HEK293T (cell line): ENCODE data around the gene KRTAP4-4.
"Not testable (repeated sequence)": the region's sequence is repeated elsewhere in the genome, so short reads cannot be mapped to it uniquely, and the experiment has no call there.

ENCODE experiments used
- BHLHE40 ChIP-seq: fragments of 450-650 bp; IDR thresholded peaks from 2 replicates; pipeline ENCODE4 v1.6.1; 2016; ENCODE audit warnings: mild to moderate bottlenecking, moderate library complexity, borderline replicate concordance
- ELF4 ChIP-seq: fragments of 450-650 bp; IDR thresholded peaks from 2 replicates; pipeline ENCODE4 v1.6.1; 2017; ENCODE audit warnings: antibody characterized with exemption
- FOXA1 ChIP-seq: fragments of 450-650 bp; IDR thresholded peaks from 2 replicates; pipeline ENCODE4 v1.6.1; 2016; ENCODE audit warnings: mild to moderate bottlenecking
- FOXK2 ChIP-seq: fragments of 450-650 bp; IDR thresholded peaks from 2 replicates; pipeline ENCODE4 v1.6.1; 2016; ENCODE audit warnings: mild to moderate bottlenecking
- FOXM1 ChIP-seq: fragments of 450-650 bp; IDR thresholded peaks from 2 replicates; pipeline ENCODE4 v1.6.1; 2017; ENCODE audit warnings: mild to moderate bottlenecking, borderline replicate concordance
- HDGF ChIP-seq: fragments of 450-650 bp; IDR thresholded peaks from 2 replicates; pipeline ENCODE4 v1.6.1; 2017; ENCODE audit warnings: antibody characterized with exemption, borderline replicate concordance
- L3MBTL2 ChIP-seq: fragments of 450-650 bp; conservative IDR thresholded peaks from 2 replicates; pipeline ENCODE4 v1.6.1; 2016; ENCODE audit warnings: mild to moderate bottlenecking
- NFRKB ChIP-seq: fragments of 450-650 bp; IDR thresholded peaks from 2 replicates; pipeline ENCODE4 v1.6.1; 2016; ENCODE audit warnings: mild to moderate bottlenecking, moderate library complexity
- TARDBP ChIP-seq: fragments of 450-650 bp; IDR thresholded peaks from 2 replicates; pipeline ENCODE4 v1.6.1; 2016
- ZNF384 ChIP-seq: fragments of 450-650 bp; IDR thresholded peaks from 2 replicates; pipeline ENCODE4 v1.6.1; 2016

- not testable (repeated sequence) for TF ChIP-seq FOXK2, ELF4, L3MBTL2, BHLHE40, NFRKB, FOXA1, HDGF, FOXM1, TARDBP, ZNF384
These were observed 11.4 kb downstream of the KRTAP4-4 start for GRCh38 chr17:41148971-41149651.
